Chondrocyte (in vitro differentiated cells): ENCODE results near the gene MSX1. TPM values are rescaled to one million over a fixed set of nuclear protein-coding genes. Genes with fewer than 3 reads are reported as not detected.

Experiments
- DNase-seq: peaks from one replicate; pipeline ENCODE4 v3.0.0; 2021; ENCODE audit warnings: mixed read lengths, low spot score
- H3K27ac Mint-ChIP-seq: one replicate; pipeline ENCODE4 v1.8.0; 2021; ENCODE audit warnings: mild to moderate bottlenecking, moderate library complexity, mixed read lengths; ENCODE audit not compliant: unreplicated experiment
- H3K27me3 Mint-ChIP-seq: 2 replicates; pipeline ENCODE4 v1.8.0; 2021; ENCODE audit warnings: low read depth, mixed read lengths
- H3K36me3 Mint-ChIP-seq: 2 replicates; pipeline ENCODE4 v1.8.0; 2021; ENCODE audit warnings: low read depth, mixed read lengths
- H3K4me1 Mint-ChIP-seq: 2 replicates; pipeline ENCODE4 v1.8.0; 2021; ENCODE audit warnings: low read depth, mild to moderate bottlenecking, mixed read lengths
- H3K4me3 Mint-ChIP-seq: one replicate; pipeline ENCODE4 v1.8.0; 2021; ENCODE audit warnings: mild to moderate bottlenecking, moderate library complexity, mixed read lengths; ENCODE audit not compliant: unreplicated experiment
- H3K9me3 Mint-ChIP-seq: 2 replicates; pipeline ENCODE4 v1.8.0; 2021; ENCODE audit warnings: low read depth, mixed read lengths
- CTCF ChIP-seq: fragments of 200-600 bp; sonication (generic); IDR thresholded peaks from 2 replicates; pipeline ENCODE4 v1.5.0; 2021; ENCODE audit warnings: antibody characterized with exemption, mild to moderate bottlenecking, moderate library complexity
- total RNA-seq: library from RNA; stranded (reverse); gene quantifications from 3 replicates; pipeline ENCODE4 v1.2.1, GENCODE V29; 2021

The MSX1 gene
- total RNA-seq, 1 donor from 2014 or later: 4.8 TPM

DNA sequence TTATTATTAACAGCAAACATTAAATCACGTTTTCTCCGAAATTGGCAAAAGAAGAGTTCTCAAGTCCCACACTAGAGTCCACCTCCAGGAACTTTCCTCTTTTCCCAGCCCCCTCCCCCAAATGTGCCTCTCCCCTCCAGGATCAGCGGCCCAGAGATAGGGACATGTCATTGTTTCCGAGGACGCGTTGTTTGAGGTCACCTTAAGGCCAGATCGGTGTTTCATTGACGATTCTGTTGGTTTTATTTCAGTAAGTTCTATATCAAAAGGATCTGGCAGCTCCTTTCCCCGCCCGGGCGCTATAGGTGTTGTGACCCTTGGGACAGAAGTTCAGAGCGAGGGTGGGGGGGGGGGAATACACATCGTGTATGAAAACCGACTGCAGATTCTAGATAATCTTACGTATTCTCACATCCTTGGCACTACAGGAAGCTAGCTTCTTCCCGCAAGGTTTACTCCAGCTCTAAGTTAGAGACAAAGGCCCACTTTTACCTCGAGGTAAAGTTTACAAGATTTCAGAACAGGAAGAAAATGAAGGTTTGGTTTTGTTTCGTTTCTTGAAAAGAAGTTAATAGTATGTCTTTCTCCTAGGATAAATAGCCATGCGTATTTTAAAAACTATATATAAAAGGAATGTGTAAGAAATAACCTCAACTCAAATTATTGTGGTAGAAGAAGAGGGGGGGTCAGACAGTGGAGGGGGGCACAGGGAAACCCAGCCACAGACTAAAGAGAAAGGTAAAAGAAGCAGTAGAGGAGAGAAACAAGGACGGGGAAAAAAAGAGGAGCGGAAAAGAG, 739 bp upstream of the MSX1 start:
- Mint-ChIP-seq H3K27me3 (peaks cover 33% of the 10 kb centered on the region), H3K4me3 (peak overlapping the region; percentile 51), H3K4me1 (peaks cover 31% of the 10 kb centered on the region), H3K9me3 (no peaks in the 10 kb centered on the region), H3K36me3 (peaks cover 8% of the 10 kb centered on the region), H3K27ac (no peak overlapping the region)
- no peak for TF ChIP-seq CTCF
- no peak for DNase-seq

DNA sequence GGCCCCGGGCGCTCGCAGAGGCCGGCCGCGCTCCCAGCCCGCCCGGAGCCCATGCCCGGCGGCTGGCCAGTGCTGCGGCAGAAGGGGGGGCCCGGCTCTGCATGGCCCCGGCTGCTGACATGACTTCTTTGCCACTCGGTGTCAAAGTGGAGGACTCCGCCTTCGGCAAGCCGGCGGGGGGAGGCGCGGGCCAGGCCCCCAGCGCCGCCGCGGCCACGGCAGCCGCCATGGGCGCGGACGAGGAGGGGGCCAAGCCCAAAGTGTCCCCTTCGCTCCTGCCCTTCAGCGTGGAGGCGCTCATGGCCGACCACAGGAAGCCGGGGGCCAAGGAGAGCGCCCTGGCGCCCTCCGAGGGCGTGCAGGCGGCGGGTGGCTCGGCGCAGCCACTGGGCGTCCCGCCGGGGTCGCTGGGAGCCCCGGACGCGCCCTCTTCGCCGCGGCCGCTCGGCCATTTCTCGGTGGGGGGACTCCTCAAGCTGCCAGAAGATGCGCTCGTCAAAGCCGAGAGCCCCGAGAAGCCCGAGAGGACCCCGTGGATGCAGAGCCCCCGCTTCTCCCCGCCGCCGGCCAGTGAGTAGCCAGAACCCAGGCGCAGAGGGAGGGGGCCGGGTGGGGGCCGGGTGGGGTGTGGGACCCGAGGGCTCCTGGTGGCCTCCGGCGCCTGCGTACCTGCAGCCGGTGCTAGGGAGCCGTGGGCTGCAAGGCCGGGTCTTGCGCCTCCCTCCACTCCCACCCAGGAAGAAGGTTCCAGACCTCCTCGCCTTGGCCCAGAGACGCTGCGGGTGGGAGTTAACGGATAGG, 534 bp downstream of the MSX1 start:
- no peak overlapping the region for H3K27ac Mint-ChIP-seq
- TF ChIP-seq CTCF: no peak
- no peak for DNase-seq
- H3K27me3 Mint-ChIP-seq: peaks cover 39% of the 10 kb centered on the region
- no peaks in the 10 kb centered on the region for H3K9me3 Mint-ChIP-seq
- peak overlapping the region; percentile 80 for H3K4me3 Mint-ChIP-seq
- H3K4me1 Mint-ChIP-seq: peaks cover 36% of the 10 kb centered on the region
- H3K36me3 Mint-ChIP-seq: peaks cover 8% of the 10 kb centered on the region

DNA sequence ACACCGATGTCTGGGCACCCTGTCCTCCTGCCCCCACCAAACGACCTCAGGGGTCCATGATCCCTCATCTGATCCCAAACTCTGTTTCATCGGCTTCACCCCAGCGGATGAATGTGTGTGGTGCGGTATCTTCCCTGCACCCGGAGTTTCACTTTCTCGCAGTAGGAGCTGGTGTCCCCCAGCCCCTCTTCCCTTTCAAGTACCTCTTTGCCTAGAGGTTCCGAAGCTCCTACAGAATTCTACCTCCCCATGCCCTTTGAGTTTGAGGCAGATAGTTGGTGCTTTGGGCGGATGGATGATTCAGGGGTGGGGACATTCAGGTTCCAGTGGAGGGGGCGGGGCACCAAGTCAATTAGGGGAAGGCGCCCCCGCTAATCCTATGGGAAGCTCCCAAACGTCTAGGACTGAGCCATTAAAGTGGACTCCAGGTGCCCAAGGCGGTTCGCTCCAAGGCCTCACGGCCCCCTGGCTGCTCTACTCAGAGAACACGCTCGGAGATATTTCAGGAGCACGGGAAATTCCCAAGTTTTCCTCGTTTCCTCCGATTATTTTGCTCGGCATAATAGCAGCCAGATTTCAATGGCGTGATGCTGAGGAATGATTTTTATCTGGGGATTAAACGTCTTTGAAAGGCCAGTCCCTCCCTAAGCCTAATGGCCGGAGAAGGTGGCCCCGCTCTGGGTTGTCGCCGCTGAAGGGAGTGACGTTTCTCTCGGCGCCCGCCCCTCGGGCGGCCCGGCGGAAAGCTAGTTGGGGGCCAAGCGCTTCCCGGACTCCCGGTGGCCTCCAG, 1.3 kb downstream of the MSX1 start:
- Mint-ChIP-seq H3K27ac (peak overlapping the region; percentile 5), H3K27me3 (peaks cover 38% of the 10 kb centered on the region)
- DNase-seq: no peak

GRCh38 chr4:4861390-4862018, 2.0 kb downstream of the MSX1 start:
- H3K27ac Mint-ChIP-seq: no peak overlapping the region
- H3K36me3 Mint-ChIP-seq: peaks cover 10% of the 10 kb centered on the region
- no peak for TF ChIP-seq CTCF
- peaks cover 35% of the 10 kb centered on the region for H3K4me1 Mint-ChIP-seq
- DNase-seq: no peak
- peak overlapping the region; percentile 80 for H3K4me3 Mint-ChIP-seq
- peaks cover 38% of the 10 kb centered on the region for H3K27me3 Mint-ChIP-seq
- no peaks in the 10 kb centered on the region for H3K9me3 Mint-ChIP-seq

More for the DNA sequence above, 1.3 kb downstream of the MSX1 start:
- H3K4me1 Mint-ChIP-seq: peaks cover 35% of the 10 kb centered on the region
- TF ChIP-seq CTCF: peak; percentile 50
- peaks cover 8% of the 10 kb centered on the region for H3K36me3 Mint-ChIP-seq
- H3K4me3 Mint-ChIP-seq: peak overlapping the region; percentile 80
- no peaks in the 10 kb centered on the region for H3K9me3 Mint-ChIP-seq
